Stromal cell of bone marrow (primary cell): ENCODE measurements around the gene ZNF609.

Source experiments
- DNase-seq: peaks from one replicate; pipeline ENCODE4 v3.0.0-alpha.2; 2012; ENCODE audit warnings: low read depth

ZNF609 gene

GRCh38 chr15:64460206-64460723, at the start of gene ZNF609:
TSS of gene ZNF609 (plus strand) at chr15:64460578. CDS start at chr15:64499420, 38,842 bp downstream.
- DNase-seq = peak; percentile 94

GRCh38 chr15:64412216-64412615, 48.2 kb upstream of the ZNF609 start:
- DNase-seq = no peak

GRCh38 chr15:64422697-64423096, 37.7 kb upstream of the ZNF609 start:
- no peak for DNase-seq

GRCh38 chr15:64423970-64424369, 36.4 kb upstream of the ZNF609 start:
- DNase-seq = no peak

GRCh38 chr15:64425221-64425620, 35.2 kb upstream of the ZNF609 start:
- no peak for DNase-seq

GRCh38 chr15:64426845-64427465, 33.4 kb upstream of the ZNF609 start:
- peak; percentile 3 for DNase-seq

- DNase-seq = no peak
These were observed 30.9 kb upstream of the ZNF609 start for GRCh38 chr15:64429448-64429847.

- peak; percentile 72 for DNase-seq
These were observed 30.2 kb upstream of the ZNF609 start for GRCh38 chr15:64430000-64430735.

GRCh38 chr15:64437982-64438381, 22.4 kb upstream of the ZNF609 start:
- DNase-seq = no peak

- DNase-seq = no peak
These were observed 21.5 kb upstream of the ZNF609 start for GRCh38 chr15:64438653-64439447.

- DNase-seq = no peak
These were observed 18.5 kb upstream of the ZNF609 start for GRCh38 chr15:64441852-64442251.

- no peak for DNase-seq
These were observed 17.4 kb upstream of the ZNF609 start for GRCh38 chr15:64443016-64443415.

- DNase-seq = no peak
These were observed 16.4 kb upstream of the ZNF609 start for GRCh38 chr15:64443747-64444621.

GRCh38 chr15:64444836-64445235, 15.5 kb upstream of the ZNF609 start:
- no peak for DNase-seq

- no peak for DNase-seq
These were observed 12.7 kb upstream of the ZNF609 start for GRCh38 chr15:64447536-64448315.

- no peak for DNase-seq
These were observed 7.2 kb upstream of the ZNF609 start for GRCh38 chr15:64452988-64453688.

GRCh38 chr15:64453689-64454037, 6.7 kb upstream of the ZNF609 start:
- no peak for DNase-seq

- DNase-seq = no peak
These were observed 6.1 kb upstream of the ZNF609 start for GRCh38 chr15:64454282-64454681.

GRCh38 chr15:64455961-64456371, 4.4 kb upstream of the ZNF609 start:
- DNase-seq = no peak

GRCh38 chr15:64456634-64457108, 3.7 kb upstream of the ZNF609 start:
- DNase-seq = no peak
